Loucy (cell line): ENCODE results near the gene RPUSD3.

Source experiments
- H2AFZ ChIP-seq: fragments of 200-600 bp; sonication (generic); 2 replicates; pipeline ENCODE4 v1.6.0; 2016; ENCODE audit warnings: antibody characterized with exemption, mild to moderate bottlenecking, low read length, moderate library complexity
- H3F3A ChIP-seq: fragments of 200-600 bp; 2 replicates; pipeline ENCODE4 v1.6.0; 2016; ENCODE audit warnings: antibody characterized with exemption, low read depth, mild to moderate bottlenecking
- H3K27me3 ChIP-seq: fragments of 200-600 bp; sonication (generic); 2 replicates; pipeline ENCODE4 v1.6.1; 2014; ENCODE audit warnings: low read length, mild to moderate bottlenecking; ENCODE audit not compliant: insufficient read depth, poor library complexity, severe bottlenecking
- H3K36me3 ChIP-seq: fragments of 200-600 bp; sonication (generic); 2 replicates; pipeline ENCODE4 v1.6.1; 2016; ENCODE audit warnings: low read length; ENCODE audit not compliant: insufficient read depth
- H3K4me1 ChIP-seq: fragments of 200-600 bp; sonication (generic); 2 replicates; pipeline ENCODE4 v1.5.1; 2014; ENCODE audit warnings: low read length, mild to moderate bottlenecking; ENCODE audit not compliant: insufficient read depth, poor library complexity, severe bottlenecking
- H3K4me2 ChIP-seq: fragments of 200-600 bp; sonication (generic); 2 replicates; pipeline ENCODE4 v1.6.0; 2014; ENCODE audit warnings: antibody characterized with exemption, low read length, low read depth, mild to moderate bottlenecking; ENCODE audit not compliant: poor library complexity, severe bottlenecking
- H3K4me3 ChIP-seq: fragments of 200-600 bp; sonication (generic); 2 replicates; pipeline ENCODE4 v1.5.1; 2014; ENCODE audit warnings: low read length, mild to moderate bottlenecking, mixed read lengths; ENCODE audit not compliant: poor library complexity, severe bottlenecking
- H3K79me2 ChIP-seq: fragments of 200-600 bp; sonication (generic); 2 replicates; pipeline ENCODE4 v1.6.1; 2014; ENCODE audit warnings: low read length; ENCODE audit not compliant: insufficient read depth
- H3K9ac ChIP-seq: fragments of 200-600 bp; sonication (generic); 2 replicates; pipeline ENCODE4 v1.6.0; 2014; ENCODE audit warnings: mild to moderate bottlenecking, low read depth, low read length, moderate library complexity; ENCODE audit not compliant: poor library complexity, severe bottlenecking
- H3K9me2 ChIP-seq: fragments of 200-600 bp; sonication (generic); replicated peaks from 2 replicates; pipeline ENCODE4 v1.6.1; 2016; ENCODE audit warnings: low read depth, low read length, mixed read lengths
- H3K9me3 ChIP-seq: fragments of 200-600 bp; sonication (generic); 2 replicates; pipeline ENCODE4 v1.6.1; 2014; ENCODE audit warnings: mild to moderate bottlenecking, antibody characterized with exemption, low read length, low read depth; ENCODE audit not compliant: insufficient read depth
- H4K20me1 ChIP-seq: fragments of 200-600 bp; sonication (generic); 2 replicates; pipeline ENCODE4 v1.6.0; 2014; ENCODE audit warnings: antibody characterized with exemption, low read length, mild to moderate bottlenecking; ENCODE audit not compliant: insufficient read depth, poor library complexity, severe bottlenecking
- EZH2phosphoT487 ChIP-seq: fragments of 200-600 bp; IDR thresholded peaks from 2 replicates; pipeline ENCODE4 v1.6.1; 2018; ENCODE audit warnings: antibody characterized with exemption, mild to moderate bottlenecking, moderate library complexity, borderline replicate concordance
- TF ChIP-seq, protein P1 (sequence below): fragments of 200-600 bp; sonication (generic); conservative IDR thresholded peaks from 2 replicates; pipeline ENCODE4 v1.5.1; 2014; ENCODE audit warnings: mild to moderate bottlenecking, antibody characterized with exemption, low read length

RPUSD3 gene

DNA sequence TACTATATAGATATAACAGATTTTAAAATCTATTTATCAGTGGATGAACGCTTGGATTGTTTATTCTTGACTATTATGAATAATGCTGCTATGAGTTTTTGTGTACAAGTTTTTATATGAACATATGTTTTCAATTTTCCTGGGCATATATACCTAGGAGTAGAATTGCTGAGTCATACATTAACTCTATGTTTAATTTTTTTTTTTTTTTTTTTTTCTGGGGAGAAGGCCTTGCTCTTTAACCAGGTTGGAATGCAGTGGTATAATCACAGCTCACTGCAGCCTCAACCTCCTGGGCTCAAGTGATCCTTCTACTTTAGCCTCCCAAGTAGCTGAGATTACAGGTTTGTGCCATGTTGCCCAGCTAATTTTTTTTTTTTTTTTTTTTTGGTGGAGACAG is 27.2 kb upstream of the RPUSD3 start:
- Histone ChIP-seq H2AFZ (no peak overlapping the region), H3K9me3 (no peaks in the 10 kb centered on the region), H3K9me2 (no peaks in the 10 kb centered on the region), H3K4me1 (no peaks in the 10 kb centered on the region), H3K79me2 (no peaks in the 10 kb centered on the region), H3K27me3 (no peaks in the 10 kb centered on the region), H3K36me3 (no peaks in the 10 kb centered on the region), H3K4me3 (no peak overlapping the region), H3F3A (no peaks in the 10 kb centered on the region), H3K4me2 (no peak overlapping the region), H3K9ac (no peak overlapping the region), H4K20me1 (no peaks in the 10 kb centered on the region)
- TF ChIP-seq EZH2phosphoT487, result no peak
- TF ChIP-seq, protein P1, sequence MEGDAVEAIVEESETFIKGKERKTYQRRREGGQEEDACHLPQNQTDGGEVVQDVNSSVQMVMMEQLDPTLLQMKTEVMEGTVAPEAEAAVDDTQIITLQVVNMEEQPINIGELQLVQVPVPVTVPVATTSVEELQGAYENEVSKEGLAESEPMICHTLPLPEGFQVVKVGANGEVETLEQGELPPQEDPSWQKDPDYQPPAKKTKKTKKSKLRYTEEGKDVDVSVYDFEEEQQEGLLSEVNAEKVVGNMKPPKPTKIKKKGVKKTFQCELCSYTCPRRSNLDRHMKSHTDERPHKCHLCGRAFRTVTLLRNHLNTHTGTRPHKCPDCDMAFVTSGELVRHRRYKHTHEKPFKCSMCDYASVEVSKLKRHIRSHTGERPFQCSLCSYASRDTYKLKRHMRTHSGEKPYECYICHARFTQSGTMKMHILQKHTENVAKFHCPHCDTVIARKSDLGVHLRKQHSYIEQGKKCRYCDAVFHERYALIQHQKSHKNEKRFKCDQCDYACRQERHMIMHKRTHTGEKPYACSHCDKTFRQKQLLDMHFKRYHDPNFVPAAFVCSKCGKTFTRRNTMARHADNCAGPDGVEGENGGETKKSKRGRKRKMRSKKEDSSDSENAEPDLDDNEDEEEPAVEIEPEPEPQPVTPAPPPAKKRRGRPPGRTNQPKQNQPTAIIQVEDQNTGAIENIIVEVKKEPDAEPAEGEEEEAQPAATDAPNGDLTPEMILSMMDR, result no peak

DNA sequence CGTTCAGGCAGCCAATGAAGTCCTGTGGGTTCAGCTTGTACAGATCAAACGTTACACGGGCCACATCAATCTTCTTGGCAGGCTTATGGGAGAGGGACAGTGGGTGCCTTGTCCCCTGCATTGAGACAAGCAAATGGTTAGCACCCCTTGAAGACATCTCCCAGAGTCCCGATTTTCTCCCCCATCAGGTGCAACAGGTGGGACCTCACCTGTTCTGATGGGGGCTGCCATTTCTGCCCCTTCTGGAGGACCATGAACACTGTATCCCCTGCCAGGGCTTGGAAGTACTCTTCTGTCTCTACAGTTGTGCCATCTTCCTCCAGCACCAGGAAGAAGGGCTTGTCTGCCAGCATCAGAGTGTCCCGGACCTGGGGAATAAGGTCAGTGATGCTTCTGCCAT is 26.1 kb upstream of the RPUSD3 start:
- Histone ChIP-seq H4K20me1 (no peaks in the 10 kb centered on the region), H3K4me2 (no peak overlapping the region), H3K9me2 (no peaks in the 10 kb centered on the region), H3K9ac (no peak overlapping the region), H3F3A (no peaks in the 10 kb centered on the region), H3K4me1 (no peaks in the 10 kb centered on the region), H3K79me2 (no peaks in the 10 kb centered on the region), H3K27me3 (no peaks in the 10 kb centered on the region), H2AFZ (no peak overlapping the region), H3K4me3 (no peak overlapping the region), H3K36me3 (no peaks in the 10 kb centered on the region), H3K9me3 (no peaks in the 10 kb centered on the region)
- no peak for TF ChIP-seq EZH2phosphoT487
- TF ChIP-seq, protein P1, result no peak

DNA sequence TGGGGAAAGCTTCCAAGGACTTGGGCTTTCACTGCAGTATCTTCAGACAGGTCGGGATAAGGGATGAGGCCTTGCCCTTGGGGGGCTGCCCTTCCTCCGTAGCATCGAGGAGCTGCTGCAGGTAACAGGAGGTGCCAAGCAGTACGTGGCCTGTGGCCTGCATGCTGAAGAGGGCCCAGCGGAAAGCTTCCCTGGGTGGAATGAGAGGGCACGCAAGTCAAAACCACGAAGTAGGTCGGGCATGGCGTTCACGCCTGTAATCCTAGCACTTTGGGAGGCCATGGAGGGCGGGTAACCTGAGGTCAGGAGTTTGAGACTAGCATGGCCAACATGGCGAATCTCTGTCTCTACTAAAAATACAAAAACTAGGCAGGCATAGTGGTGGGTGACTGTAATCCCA is 23.3 kb upstream of the RPUSD3 start:
- Histone ChIP-seq H3F3A (no peaks in the 10 kb centered on the region), H3K4me1 (no peaks in the 10 kb centered on the region), H4K20me1 (no peaks in the 10 kb centered on the region), H2AFZ (no peak overlapping the region), H3K9me3 (no peaks in the 10 kb centered on the region), H3K79me2 (no peaks in the 10 kb centered on the region), H3K27me3 (no peaks in the 10 kb centered on the region), H3K4me3 (no peak overlapping the region), H3K4me2 (no peak overlapping the region), H3K9me2 (no peaks in the 10 kb centered on the region), H3K36me3 (no peaks in the 10 kb centered on the region), H3K9ac (no peak overlapping the region)
- TF ChIP-seq EZH2phosphoT487, result no peak
- TF ChIP-seq, protein P1, result no peak
